HG03575 (cell line): ENCODE measurements around the gene C20orf144.

Source experiments
- ATAC-seq: cut with Tn5 transposase; IDR thresholded peaks from one replicate; pipeline ENCODE4 v1.9.1; 2021; ENCODE audit not compliant: unreplicated experiment, insufficient number of reproducible peaks, low FRiP score; ENCODE audit errors: extremely low read depth

C20orf144 gene

GRCh38 chr20:33673410-33674293 is 11.5 kb downstream of the C20orf144 start:
- ATAC-seq = no peak

GRCh38 chr20:33674294-33675135 is 12.4 kb downstream of the C20orf144 start, which contains the start of gene NECAB3:
Gene NECAB3, minus strand, starts transcription at chr20:33674428. Its CDS starts 76 bp downstream, at chr20:33674352.
- ATAC-seq = no peak

- no peak for ATAC-seq
These were observed 13.2 kb downstream of the C20orf144 start for GRCh38 chr20:33675136-33675959.

- ATAC-seq = no peak
These were observed 14.0 kb downstream of the C20orf144 start for GRCh38 chr20:33676121-33676520.

- ATAC-seq = no peak
These were observed 14.8 kb downstream of the C20orf144 start for GRCh38 chr20:33676652-33677645.

GRCh38 chr20:33677991-33678702 is 16.0 kb downstream of the C20orf144 start:
- no peak for ATAC-seq

GRCh38 chr20:33679758-33680485 is 17.8 kb downstream of the C20orf144 start:
- no peak for ATAC-seq

- no peak for ATAC-seq
These were observed 18.6 kb downstream of the C20orf144 start for GRCh38 chr20:33680686-33681085.

GRCh38 chr20:33681288-33681687 is 19.2 kb downstream of the C20orf144 start:
- no peak for ATAC-seq

- no peak for ATAC-seq
These were observed 19.7 kb downstream of the C20orf144 start for GRCh38 chr20:33681728-33682353.

GRCh38 chr20:33684533-33685327 is 22.6 kb downstream of the C20orf144 start:
- no peak for ATAC-seq

GRCh38 chr20:33685328-33686099 is 23.4 kb downstream of the C20orf144 start:
- no peak for ATAC-seq

GRCh38 chr20:33686100-33686983 is 24.2 kb downstream of the C20orf144 start, which contains the start of gene E2F1:
Gene E2F1, minus strand, starts transcription at chr20:33686385. Its CDS starts 121 bp downstream, at chr20:33686264.
- ATAC-seq = peak; percentile 29

GRCh38 chr20:33686984-33687366 is 24.8 kb downstream of the C20orf144 start:
- ATAC-seq = no peak
